Measurements from ENCODE around the gene ZEB1.

GRCh38 chr10:31359979-31360378 lies 41.0 kb downstream of the ZEB1 start:
- TF ChIP-seq CTCF (IDR thresholded peaks at IDR 0.05), result no peak
- TF ChIP-seq POLR2A (IDR thresholded peaks at IDR 0.05), result no peak
- TF ChIP-seq POLR2AphosphoS5 (IDR thresholded peaks at IDR 0.05), result no peak
- TF ChIP-seq EP300 (IDR thresholded peaks at IDR 0.05; ENCODE audit: low read depth), result no peak

Measured in transverse colon (tissue), 4 donors.